Measurements from ENCODE around the gene SFTPD. TPM values are rescaled to one million over a fixed set of nuclear protein-coding genes. Genes with fewer than 3 reads are reported as not detected.
"Not testable (repeated sequence)": the region's sequence is repeated elsewhere in the genome, so short reads cannot be mapped to it uniquely, and the experiment has no call there.

The SFTPD gene
- total and polyA plus RNA-seq, 2 of the 8 experiments (the other 6 are each of a cell fraction or from before 2014, with no cell fraction given) = 0.21 to 0.54 TPM

DNA sequence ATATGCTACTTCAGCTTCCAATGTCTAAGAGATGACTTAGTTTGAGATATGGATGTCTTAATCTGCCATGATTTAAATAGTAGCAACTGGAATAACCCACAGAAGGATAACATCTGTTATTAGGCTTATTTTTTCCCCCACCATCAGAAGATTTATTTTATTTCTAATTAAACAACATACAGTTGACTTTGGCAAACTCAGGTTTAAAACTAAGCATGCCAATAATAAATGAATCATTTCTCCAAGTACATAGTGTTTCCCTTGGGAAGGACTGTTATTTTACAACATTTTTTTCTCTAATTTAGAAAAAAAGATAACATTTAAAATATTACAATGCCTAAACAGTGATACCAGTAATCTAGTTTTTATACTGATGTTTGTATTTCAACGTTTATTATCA, 58.4 kb downstream of the SFTPD start (continued):
- no peak for TF ChIP-seq CHD1 (IDR thresholded peaks at IDR 0.05; ENCODE audit: low read depth, low read length)

DNA sequence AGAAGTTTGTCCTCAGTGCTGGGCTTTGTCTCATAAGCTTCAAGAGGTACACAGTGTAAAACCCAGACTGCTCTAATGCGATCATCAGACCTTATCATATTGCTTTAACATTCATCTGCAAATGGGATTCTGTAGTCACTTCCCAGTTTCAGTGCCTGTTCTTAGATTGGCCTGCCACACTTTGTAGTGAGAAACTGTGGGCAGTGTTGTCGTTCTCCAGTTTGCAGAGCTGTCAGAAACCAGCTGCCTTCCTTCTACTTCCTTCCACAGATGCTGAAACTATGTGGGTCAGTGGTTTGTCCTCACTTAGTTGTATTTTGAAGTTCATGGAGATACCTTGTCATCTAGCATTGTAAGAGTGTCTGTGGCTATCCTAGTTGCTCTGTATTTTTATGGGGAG, 59.9 kb downstream of the SFTPD start:
- H3K4ac ChIP-seq (replicated peaks; ENCODE audit: insufficient read length, low read depth, low read length); H3K4me2 ChIP-seq (ENCODE audit: insufficient read depth in 1 of 2, low read depth in 2 of 2, low read length in 2 of 2); H3K9me3 ChIP-seq (ENCODE audit: insufficient read depth in 2 of 2, low read depth in 1 of 2, low read length in 1 of 2); H3K79me1 ChIP-seq (ENCODE audit: low read depth, low read length); H3K14ac ChIP-seq (ENCODE audit: insufficient read length); H3K79me2 ChIP-seq (ENCODE audit: control insufficient read depth in 1 of 2, insufficient read depth in 2 of 2, low read length in 2 of 2); POLR2A ChIA-PET (ENCODE audit: partially characterized antibody); H4K91ac ChIP-seq (replicated peaks; ENCODE audit: insufficient read length, low read length); H4K20me1 ChIP-seq (replicated peaks in 1 of 2; ENCODE audit: control insufficient read depth in 1 of 2, insufficient read depth in 2 of 2, low read length in 2 of 2); H3K36me3 ChIP-seq (ENCODE audit: control insufficient read depth in 2 of 4, insufficient read depth in 4 of 4, low read length in 3 of 4); H2BK120ac ChIP-seq (replicated peaks; ENCODE audit: low read depth, low read length); H4K8ac ChIP-seq (ENCODE audit: extremely low read depth, insufficient read depth, low read length); H3K18ac ChIP-seq (ENCODE audit: extremely low read depth, low read length); H3K56ac ChIP-seq (replicated peaks; ENCODE audit: insufficient read length, low read depth, low read length); H2BK15ac ChIP-seq (ENCODE audit: low read length); H3K27ac ChIP-seq (ENCODE audit: low read depth, low read length); DNase-seq (ENCODE audit: low read depth in 1 of 2, low spot score in 2 of 2); CTCF ChIA-PET (ENCODE audit: partially characterized antibody); H2BK12ac ChIP-seq (ENCODE audit: low read depth, low read length); H3K4me1 ChIP-seq (replicated peaks in 1 of 4; ENCODE audit: control insufficient read depth in 3 of 4, insufficient read depth in 4 of 4, low read length in 3 of 4); H3K4me3 ChIP-seq (ENCODE audit: extremely low read depth in 1 of 4, insufficient read depth in 2 of 4, low read depth in 3 of 4, low read length in 4 of 4); H3K9ac ChIP-seq (replicated peaks in 1 of 4; ENCODE audit: extremely low read depth in 1 of 4, low read depth in 3 of 4, low read length in 3 of 4); H2AFZ ChIP-seq (ENCODE audit: low read length); H4K5ac ChIP-seq (ENCODE audit: insufficient read length, low read depth, low read length); H3K23me2 ChIP-seq (ENCODE audit: low read depth, low read length); H3K27me3 ChIP-seq (replicated peaks in 1 of 4; ENCODE audit: control insufficient read depth in 3 of 4, extremely low read depth in 1 of 4, insufficient read depth in 3 of 4, low read length in 3 of 4); H2AK5ac ChIP-seq (ENCODE audit: low read depth, low read length); H3K23ac ChIP-seq (ENCODE audit: insufficient read length); H2BK5ac ChIP-seq (ENCODE audit: low read depth, low read length); FAIRE-seq; H2BK20ac ChIP-seq (ENCODE audit: low read length): not testable (repeated sequence)
- 82% methylated on average over 2 of the region's 2 CpGs; no CpG with 5 or more reads in 1 of the 2 experiments for WGBS, 2 experiments (ENCODE audit: extremely low coverage in 1 of 2, insufficient coverage in 1 of 2, insufficient read length in 1 of 2, insufficient replicate concordance in 2 of 2, low coverage in 1 of 2, low lambda C conversion rate in 2 of 2, missing lambda C conversion rate in 1 of 2)

Other genes starting within 250 kb of the SFTPD start
- 0.17 and 0.44 TPM in 2 replicates for gene NUTM2B, start 245.9 kb downstream of the SFTPD start, total RNA-seq (2021; fragmentation: NEBNext Ultra II Directional; extraction: Animal tissue kit (Norgen Biotek cat#: 25700))
- gene NUTM2B, start 245.9 kb downstream of the SFTPD start, polyA plus RNA-seq (2011; rRNA removed) = 0.20 and 0.27 TPM in 2 replicates
- gene NUTM2E, start 122.4 kb downstream of the SFTPD start, total RNA-seq (2021; fragmentation: NEBNext Ultra II Directional; extraction: Animal tissue kit (Norgen Biotek cat#: 25700)) = 0.21 and 0.28 TPM in 2 replicates
- gene NUTM2E, start 122.4 kb downstream of the SFTPD start, polyA plus RNA-seq (2011; rRNA removed) = 0.02 TPM in 1 of 2 replicates, not detected in the other
- 26.4 and 26.9 TPM in 2 replicates for gene TMEM254, start 129.6 kb upstream of the SFTPD start, total RNA-seq (2021; fragmentation: NEBNext Ultra II Directional; extraction: Animal tissue kit (Norgen Biotek cat#: 25700))
- gene TMEM254, start 129.6 kb upstream of the SFTPD start, polyA plus RNA-seq (2011; rRNA removed) = 38.7 and 61.2 TPM in 2 replicates
- 12.4 and 16.7 TPM in 2 replicates for gene PLAC9, start 183.6 kb upstream of the SFTPD start, total RNA-seq (2021; fragmentation: NEBNext Ultra II Directional; extraction: Animal tissue kit (Norgen Biotek cat#: 25700))
- gene PLAC9, start 183.6 kb upstream of the SFTPD start, polyA plus RNA-seq (2011; rRNA removed) = 8.4 and 12.9 TPM in 2 replicates